Measurements from ENCODE around the gene ADSS1. TPM values are rescaled to one million over a fixed set of nuclear protein-coding genes. Genes with fewer than 3 reads are reported as not detected.

The ADSS1 gene
- total and polyA plus RNA-seq, 4 donors = 5.3 to 9.3 (median 7.1) TPM

DNA sequence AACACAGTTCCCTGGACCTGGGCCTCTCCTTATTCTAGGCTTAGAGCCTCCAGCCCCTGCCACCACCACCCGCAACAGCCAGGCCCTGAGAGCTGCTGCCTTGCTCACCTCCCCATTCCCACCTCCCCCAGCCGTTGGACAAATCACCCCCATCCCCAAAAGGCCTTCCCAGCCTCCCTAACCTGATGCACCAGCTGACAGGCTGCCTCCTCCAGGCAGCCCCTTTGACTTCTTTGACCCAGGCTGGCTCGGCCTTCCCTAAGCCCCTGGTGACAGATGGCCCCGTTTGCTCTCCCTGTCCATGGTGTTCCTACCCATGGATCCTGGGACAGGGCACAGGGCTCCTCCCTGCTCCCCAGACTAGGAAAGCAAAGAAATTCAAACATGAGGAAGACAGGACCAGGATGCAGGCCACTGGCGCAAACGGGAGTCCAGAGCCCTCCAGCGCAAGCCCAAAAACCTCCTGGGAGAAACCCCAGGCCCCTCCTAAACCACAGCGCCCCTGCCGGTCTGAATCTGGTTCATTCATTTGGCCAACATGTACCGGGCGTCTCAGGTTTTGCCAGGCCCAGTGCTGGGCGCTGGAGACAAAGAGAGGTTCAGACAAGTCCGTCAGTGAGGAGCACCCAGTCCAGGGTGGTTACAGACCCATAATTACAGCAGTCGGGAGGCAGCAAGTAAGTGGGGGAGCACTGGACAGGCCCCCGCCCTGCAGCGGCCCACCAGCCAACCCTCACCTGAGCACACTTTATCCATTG is 69.1 kb downstream of the ADSS1 start:
- no peaks in the 10 kb centered on the region for H3K27me3 ChIP-seq (ENCODE audit: control insufficient read depth in 3 of 3, insufficient read depth in 3 of 3, low read length in 2 of 3)
- H3K9ac ChIP-seq (ENCODE audit: insufficient read depth in 1 of 2, low read length in 2 of 2) = no peak overlapping the region
- TF ChIP-seq, protein P1, sequence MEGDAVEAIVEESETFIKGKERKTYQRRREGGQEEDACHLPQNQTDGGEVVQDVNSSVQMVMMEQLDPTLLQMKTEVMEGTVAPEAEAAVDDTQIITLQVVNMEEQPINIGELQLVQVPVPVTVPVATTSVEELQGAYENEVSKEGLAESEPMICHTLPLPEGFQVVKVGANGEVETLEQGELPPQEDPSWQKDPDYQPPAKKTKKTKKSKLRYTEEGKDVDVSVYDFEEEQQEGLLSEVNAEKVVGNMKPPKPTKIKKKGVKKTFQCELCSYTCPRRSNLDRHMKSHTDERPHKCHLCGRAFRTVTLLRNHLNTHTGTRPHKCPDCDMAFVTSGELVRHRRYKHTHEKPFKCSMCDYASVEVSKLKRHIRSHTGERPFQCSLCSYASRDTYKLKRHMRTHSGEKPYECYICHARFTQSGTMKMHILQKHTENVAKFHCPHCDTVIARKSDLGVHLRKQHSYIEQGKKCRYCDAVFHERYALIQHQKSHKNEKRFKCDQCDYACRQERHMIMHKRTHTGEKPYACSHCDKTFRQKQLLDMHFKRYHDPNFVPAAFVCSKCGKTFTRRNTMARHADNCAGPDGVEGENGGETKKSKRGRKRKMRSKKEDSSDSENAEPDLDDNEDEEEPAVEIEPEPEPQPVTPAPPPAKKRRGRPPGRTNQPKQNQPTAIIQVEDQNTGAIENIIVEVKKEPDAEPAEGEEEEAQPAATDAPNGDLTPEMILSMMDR (IDR thresholded peaks at IDR 0.05; ENCODE audit: control extremely low read depth, extremely low read depth) = no peak
- no peaks in the 10 kb centered on the region for H3K9me3 ChIP-seq (ENCODE audit: control insufficient read depth in 4 of 4, insufficient read depth in 3 of 4, low read length in 3 of 4)
- H3K36me3 ChIP-seq (ENCODE audit: control insufficient read depth in 4 of 4, insufficient read depth in 4 of 4, low read length in 4 of 4) = peaks cover 0 to 31% (median 9%) of the 10 kb centered on the region in 4 donors
- peaks cover 12 to 41% (median 32%) of the 10 kb centered on the region in 5 donors for H3K4me1 ChIP-seq (ENCODE audit: control insufficient read depth in 5 of 5, insufficient read depth in 5 of 5, low read length in 5 of 5)
- H3K4me3 ChIP-seq = no peak overlapping the region
- no peak for ATAC-seq (ENCODE audit: insufficient read depth, low FRiP score)
- DNase-seq = no peak
- peak overlapping the region in 1 of 2 donors; percentile 21 for H3K27ac ChIP-seq (ENCODE audit: low read depth in 1 of 2, low read length in 1 of 2)
- WGBS, 2 donors = 83 to 89% methylated on average over 16 of the region's 16 CpGs

DNA sequence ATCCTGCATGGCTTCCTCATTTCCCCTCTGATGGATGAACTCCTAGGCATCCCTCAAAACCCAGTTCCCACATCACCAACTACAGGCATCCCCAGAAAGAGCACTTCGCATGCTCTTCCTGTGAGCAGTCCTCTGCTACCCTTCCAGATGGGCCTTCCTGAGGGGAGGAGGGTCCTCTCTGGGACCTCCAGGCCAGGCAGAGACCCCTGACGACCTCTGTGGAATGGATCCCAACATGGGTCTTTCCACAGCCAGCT is 69.6 kb downstream of the ADSS1 start:
- ATAC-seq (ENCODE audit: insufficient read depth, low FRiP score) = no peak
- H3K4me1 ChIP-seq (ENCODE audit: control insufficient read depth in 5 of 5, insufficient read depth in 5 of 5, low read length in 5 of 5) = peaks cover 12 to 36% (median 32%) of the 10 kb centered on the region in 5 donors
- H3K27ac ChIP-seq (ENCODE audit: low read depth in 1 of 2, low read length in 1 of 2) = no peak overlapping the region
- no peak for DNase-seq
- no peaks in the 10 kb centered on the region for H3K27me3 ChIP-seq (ENCODE audit: control insufficient read depth in 3 of 3, insufficient read depth in 3 of 3, low read length in 2 of 3)
- H3K4me3 ChIP-seq = no peak overlapping the region
- H3K36me3 ChIP-seq (ENCODE audit: control insufficient read depth in 4 of 4, insufficient read depth in 4 of 4, low read length in 4 of 4) = peaks cover 0 to 28% (median 9%) of the 10 kb centered on the region in 4 donors
- TF ChIP-seq, protein P1 (IDR thresholded peaks at IDR 0.05; ENCODE audit: control extremely low read depth, extremely low read depth) = no peak
- H3K9ac ChIP-seq (ENCODE audit: insufficient read depth in 1 of 2, low read length in 2 of 2) = no peak overlapping the region
- no peaks in the 10 kb centered on the region for H3K9me3 ChIP-seq (ENCODE audit: control insufficient read depth in 4 of 4, insufficient read depth in 3 of 4, low read length in 3 of 4)
- 87 to 91% methylated on average over 2 of the region's 2 CpGs for WGBS, 2 donors

GRCh38 chr14:104794099-104794498 is 70.1 kb downstream of the ADSS1 start:
- Histone ChIP-seq H3K4me3 (peak overlapping the region; percentile 39), H3K4me1 (ENCODE audit: control insufficient read depth in 5 of 5, insufficient read depth in 5 of 5, low read length in 5 of 5) (peaks cover 12 to 36% (median 32%) of the 10 kb centered on the region in 5 donors), H3K9me3 (ENCODE audit: control insufficient read depth in 4 of 4, insufficient read depth in 3 of 4, low read length in 3 of 4) (no peaks in the 10 kb centered on the region), H3K9ac (ENCODE audit: insufficient read depth in 1 of 2, low read length in 2 of 2) (peak overlapping the region in 1 of 2 donors; percentile 58), H3K27me3 (ENCODE audit: control insufficient read depth in 3 of 3, insufficient read depth in 3 of 3, low read length in 2 of 3) (no peaks in the 10 kb centered on the region), H3K36me3 (ENCODE audit: control insufficient read depth in 4 of 4, insufficient read depth in 4 of 4, low read length in 4 of 4) (peaks cover 0 to 25% (median 9%) of the 10 kb centered on the region in 4 donors), H3K27ac (ENCODE audit: low read depth in 1 of 2, low read length in 1 of 2) (peak overlapping the region in 1 of 2 donors; percentile 30)
- TF ChIP-seq, protein P1 (IDR thresholded peaks at IDR 0.05; ENCODE audit: control extremely low read depth, extremely low read depth) = no peak
- WGBS, 2 donors = 13 to 23% methylated on average over 15 of the region's 15 CpGs
- ATAC-seq (ENCODE audit: insufficient read depth, low FRiP score) (no peak), DNase-seq (peak in 2 of 3 donors; percentile 44 to 57)

Measured in lung (tissue), 12 donors.